GM12874 (cell line): ENCODE data around the gene SPPL2C.

ENCODE experiments used
- CTCF ChIP-seq: IDR thresholded peaks from 2 replicates; pipeline ENCODE4 v1.5.1; 2011; ENCODE audit warnings: low read depth, mild to moderate bottlenecking, control low read depth, low read length, moderate library complexity; ENCODE audit not compliant: insufficient read depth

The SPPL2C gene

GRCh38 chr17:45813048-45813725 is 31.5 kb upstream of the SPPL2C start:
- TF ChIP-seq CTCF: no peak

- TF ChIP-seq CTCF: no peak
Measured at GRCh38 chr17:45814622-45815606, 29.8 kb upstream of the SPPL2C start.

GRCh38 chr17:45815752-45816151 is 28.9 kb upstream of the SPPL2C start:
- TF ChIP-seq CTCF: no peak

- TF ChIP-seq CTCF: no peak
Measured at GRCh38 chr17:45818041-45818440, 26.6 kb upstream of the SPPL2C start.

GRCh38 chr17:45818699-45819098 is 26.0 kb upstream of the SPPL2C start:
- TF ChIP-seq CTCF: no peak

- TF ChIP-seq CTCF: no peak
Measured at GRCh38 chr17:45819632-45820031, 25.0 kb upstream of the SPPL2C start.

- no peak for TF ChIP-seq CTCF
Measured at GRCh38 chr17:45820052-45820780, 24.5 kb upstream of the SPPL2C start.
